Adrenal gland (tissue), 12 donors: ENCODE results near the gene PUSL1. TPM values are rescaled to one million over a fixed set of nuclear protein-coding genes. Genes with fewer than 3 reads are reported as not detected.
A peak's percentile ranks its signal among the peaks of the same experiment; 100 is the strongest.

Experiments
- DNase-seq, 7 donors: peaks; one replicate each; pipeline ENCODE4 v3.0.0-alpha.2; 2019 to 2020
- H3K27ac ChIP-seq, 5 donors: fragments of 200-600 bp; sonication (generic) in 4 of 5; 1 replicate in 3 of 5; 2 replicates in 2 of 5; pipeline versions ENCODE4 v1.5.1 to v1.8.0; 2016 to 2020; ENCODE audit warnings: mild to moderate bottlenecking in 1 of 5
- H3K27me3 ChIP-seq: fragments of 200-600 bp; 2 replicates; pipeline ENCODE4 v1.8.0; 2021
- H3K36me3 ChIP-seq, 2 donors: fragments of 200-600 bp; replicated peaks in 1 of 2; 1 replicate in 1 of 2; 2 replicates in 1 of 2; pipeline versions ENCODE4 v1.5.1 to v1.8.0; 2018 to 2022
- H3K4me1 ChIP-seq, 2 donors: fragments of 200-600 bp; replicated peaks in 1 of 2; 1 replicate in 1 of 2; 2 replicates in 1 of 2; pipeline versions ENCODE4 v1.5.1 to v1.8.0; 2018 to 2021
- H3K4me3 ChIP-seq, 4 donors: fragments of 200-600 bp; sonication (generic) in 3 of 4; one replicate each; pipeline ENCODE4 v1.5.1; 2016 to 2018
- H3K9me3 ChIP-seq, 3 donors: fragments of 200-600 bp; sonication (generic) in 1 of 3; replicated peaks in 1 of 3; 1 replicate in 2 of 3; 2 replicates in 1 of 3; pipeline versions ENCODE4 v1.5.1 to v1.8.0; 2016 to 2021
- POLR2A ChIP-seq, 2 donors: fragments of 450-650 bp; IDR thresholded peaks; one replicate each; pipeline ENCODE4 v1.6.1; 2017; ENCODE audit warnings: antibody characterized with exemption in 2 of 2, mild to moderate bottlenecking in 2 of 2, moderate library complexity in 1 of 2
- WGBS, 4 donors: extraction: QIAGEN DNeasy Blood & Tissue Kit in 2 of 4; methylation state at CpG; one replicate each; pipeline versions ENCODE4 v1.1.5 to v1.1.7; 2013 to 2017; 5-methylcytosine and 5-hydroxymethylcytosine counted together
- intact Hi-C, 2 donors: fragments of 100-400 bp; cut with DNase I; formaldehyde crosslinking; loops; one replicate each; pipeline versions ENCODE4 v1.14.1 to v1.15.0; 2022 to 2023
- polyA plus RNA-seq, 3 donors: library from polyadenylated mRNA; stranded (reverse); fragments of 200-250 nt in 2 of 3; fragments of 350-450 nt in 1 of 3; fragmentation: Illumina TruSeq in 1 of 3; extraction: RNeasy Lipid Tissue Mini Kit (QIAGEN cat#74804) in 1 of 3; gene quantifications; one replicate each; pipeline ENCODE4 v1.2.3, GENCODE V29; 2013 to 2014
- total RNA-seq, 9 donors: library from RNA; depleted of rRNA in 4 of 9; stranded (reverse); fragments of >200 nt in 4 of 9; fragments of 120-200 nt in 1 of 9; fragmentation: NEBNext Ultra II Directional in 1 of 9; extraction: Animal tissue kit (Norgen Biotek cat#: 25700) in 1 of 9; gene quantifications; one replicate each; pipeline versions ENCODE4 v1.1.0 to v1.2.4, GENCODE V29; 2013 to 2023
- TF ChIP-seq, protein P1 (sequence below), 6 experiments: fragments of 450-650 bp in 4 of 6; fragments of 200-600 bp in 2 of 6; sonication (generic) in 1 of 6; IDR thresholded peaks; 1 replicate in 5 of 6; 2 replicates in 1 of 6; pipeline versions ENCODE4 v1.5.1 to v1.8.0; 2016 to 2021; ENCODE audit warnings: antibody characterized with exemption in 6 of 6, mild to moderate bottlenecking in 2 of 6, moderate library complexity in 1 of 6
- donor health status: healthy with polysubstance abuse.
- donor health status: Bipolar disorder and iron deficiency.
- donor health status: DM: yes; HTN: yes; CAD: no.
- donor health status: DM: no; HTN: no; CAD: no.
- donor health status: DM: no; HTN: no; CAD: no.
- donor health status: DM: yes; HTN: yes; CAD: no.

Gene PUSL1
- total and polyA plus RNA-seq, 12 donors = 2.5 to 43.8 (median 26.1) TPM

DNA sequence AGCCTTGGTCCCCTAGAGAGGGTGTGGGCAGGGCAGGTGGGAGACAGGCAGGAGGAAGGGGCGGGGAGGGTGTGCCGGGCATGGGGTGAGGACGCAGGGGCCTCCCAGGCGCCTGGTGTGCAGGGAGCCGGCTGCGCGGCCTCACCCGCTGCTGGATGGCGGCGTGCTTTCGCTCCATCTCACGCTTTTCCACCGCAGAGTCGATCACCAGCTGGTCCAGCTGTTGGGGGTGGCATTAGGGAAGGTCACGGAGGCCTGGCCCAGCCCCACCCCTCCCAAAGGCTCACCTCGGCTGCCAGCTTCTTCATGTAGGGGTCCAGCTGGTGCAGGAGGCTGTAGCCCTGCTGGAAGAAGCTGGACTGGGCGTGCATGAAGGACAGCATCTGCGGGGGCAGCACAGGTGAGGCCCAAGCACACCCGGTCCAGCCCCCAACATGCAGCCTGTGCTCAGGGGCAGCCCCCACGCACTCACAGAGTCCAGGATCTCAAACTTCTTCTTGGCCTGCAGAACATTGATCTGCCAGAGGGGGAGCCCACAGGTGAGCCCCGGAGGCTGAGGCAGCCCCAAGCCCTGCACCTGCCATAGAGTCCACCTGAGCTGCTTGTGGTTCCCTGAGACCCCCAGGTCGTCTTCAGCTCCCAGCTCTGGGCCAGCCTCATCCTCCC, 8.6 kb upstream of the PUSL1 start:
- no peaks in the 10 kb centered on the region for H3K27me3 ChIP-seq
- no peak overlapping the region for H3K4me3 ChIP-seq
- H3K4me1 ChIP-seq = peaks cover 7 to 10% of the 10 kb centered on the region in 2 donors
- 85 to 93% (median 90%) methylated on average over 14 to 22 of the region's 22 CpGs for WGBS, 4 donors
- no peak for TF ChIP-seq POLR2A (IDR thresholded peaks at IDR 0.05)
- TF ChIP-seq, protein P1, sequence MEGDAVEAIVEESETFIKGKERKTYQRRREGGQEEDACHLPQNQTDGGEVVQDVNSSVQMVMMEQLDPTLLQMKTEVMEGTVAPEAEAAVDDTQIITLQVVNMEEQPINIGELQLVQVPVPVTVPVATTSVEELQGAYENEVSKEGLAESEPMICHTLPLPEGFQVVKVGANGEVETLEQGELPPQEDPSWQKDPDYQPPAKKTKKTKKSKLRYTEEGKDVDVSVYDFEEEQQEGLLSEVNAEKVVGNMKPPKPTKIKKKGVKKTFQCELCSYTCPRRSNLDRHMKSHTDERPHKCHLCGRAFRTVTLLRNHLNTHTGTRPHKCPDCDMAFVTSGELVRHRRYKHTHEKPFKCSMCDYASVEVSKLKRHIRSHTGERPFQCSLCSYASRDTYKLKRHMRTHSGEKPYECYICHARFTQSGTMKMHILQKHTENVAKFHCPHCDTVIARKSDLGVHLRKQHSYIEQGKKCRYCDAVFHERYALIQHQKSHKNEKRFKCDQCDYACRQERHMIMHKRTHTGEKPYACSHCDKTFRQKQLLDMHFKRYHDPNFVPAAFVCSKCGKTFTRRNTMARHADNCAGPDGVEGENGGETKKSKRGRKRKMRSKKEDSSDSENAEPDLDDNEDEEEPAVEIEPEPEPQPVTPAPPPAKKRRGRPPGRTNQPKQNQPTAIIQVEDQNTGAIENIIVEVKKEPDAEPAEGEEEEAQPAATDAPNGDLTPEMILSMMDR (IDR thresholded peaks at IDR 0.05) = peak in 1 of 6 experiments; percentile 10
- no peak overlapping the region for H3K27ac ChIP-seq
- DNase-seq = no peak
- no peaks in the 10 kb centered on the region for H3K9me3 ChIP-seq
- intact Hi-C loops = loop anchor here in 1 of 2 donors (10.0 kb wide), 1 partner anchor 315 kb away; the partner anchor contains the start of gene PERM1
- peaks cover 0 to 9% of the 10 kb centered on the region in 2 donors for H3K36me3 ChIP-seq

DNA sequence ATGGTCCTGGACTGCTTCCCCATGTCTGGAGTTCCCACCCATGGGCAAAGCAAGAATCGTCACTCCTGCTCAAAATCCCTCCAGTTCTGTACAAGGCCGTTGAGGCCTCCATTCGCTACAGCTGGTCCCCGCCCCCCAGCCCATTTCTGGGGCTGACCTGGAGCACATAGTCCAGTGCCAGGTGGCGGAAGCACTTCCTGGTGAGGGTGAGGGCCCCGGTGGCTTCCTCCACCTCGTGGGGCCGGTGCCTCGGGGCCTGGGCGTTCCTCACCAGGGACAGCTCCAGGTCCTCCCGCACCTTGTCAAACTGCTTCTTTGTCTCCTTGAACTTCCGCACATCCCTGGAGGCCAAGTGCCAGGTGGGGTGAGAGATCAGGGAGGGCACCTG, 8.1 kb upstream of the PUSL1 start:
- TF ChIP-seq POLR2A (IDR thresholded peaks at IDR 0.05) = no peak
- TF ChIP-seq, protein P1 (IDR thresholded peaks at IDR 0.05) = no peak
- Histone ChIP-seq H3K9me3 (no peaks in the 10 kb centered on the region), H3K27me3 (no peaks in the 10 kb centered on the region), H3K4me1 (peaks cover 13 to 16% of the 10 kb centered on the region in 2 donors), H3K27ac (no peak overlapping the region), H3K4me3 (no peak overlapping the region), H3K36me3 (peaks cover 0 to 9% of the 10 kb centered on the region in 2 donors)
- no peak for DNase-seq
- intact Hi-C loops = no loop called here
- 83 to 97% (median 87%) methylated on average over 4 to 12 of the region's 12 CpGs for WGBS, 4 donors

DNA sequence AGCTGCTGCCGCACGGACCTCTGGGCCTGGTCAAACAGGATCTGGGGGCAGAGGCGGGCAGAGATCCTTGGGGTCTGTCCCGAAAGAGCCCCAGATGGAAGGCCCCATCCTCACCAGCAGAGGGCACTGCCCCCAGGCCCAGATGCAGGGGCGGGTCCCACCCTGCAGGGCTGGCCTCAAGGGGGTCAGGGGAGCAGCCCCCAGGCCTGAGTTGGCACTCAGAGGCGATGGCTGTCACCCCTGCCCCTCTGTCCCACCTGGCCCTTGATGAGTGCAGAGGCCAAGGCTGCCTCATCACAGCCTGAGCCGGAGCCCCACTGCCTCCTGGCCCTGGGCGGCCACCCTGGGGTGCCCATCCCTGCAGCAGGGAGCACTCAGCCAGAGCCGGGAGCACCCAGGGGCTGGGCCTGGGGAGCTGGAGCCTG, 6.4 kb upstream of the PUSL1 start:
- H3K27ac ChIP-seq = no peak overlapping the region
- H3K9me3 ChIP-seq = no peaks in the 10 kb centered on the region
- peaks cover 0 to 5% of the 10 kb centered on the region in 2 donors for H3K36me3 ChIP-seq
- peaks cover 28 to 32% of the 10 kb centered on the region in 2 donors for H3K4me1 ChIP-seq
- 88 to 90% (median 89%) methylated on average over 4 to 9 of the region's 9 CpGs; no CpG with 5 or more reads in 1 of the 4 donors for WGBS, 4 donors
- H3K4me3 ChIP-seq = no peak overlapping the region
- no peaks in the 10 kb centered on the region for H3K27me3 ChIP-seq
- intact Hi-C loops = no loop called here
- TF ChIP-seq, protein P1 (IDR thresholded peaks at IDR 0.05) = peak in 4 of 6 experiments; percentile 7 to 28 (median 16)
- TF ChIP-seq POLR2A (IDR thresholded peaks at IDR 0.05) = no peak
- DNase-seq = no peak

DNA sequence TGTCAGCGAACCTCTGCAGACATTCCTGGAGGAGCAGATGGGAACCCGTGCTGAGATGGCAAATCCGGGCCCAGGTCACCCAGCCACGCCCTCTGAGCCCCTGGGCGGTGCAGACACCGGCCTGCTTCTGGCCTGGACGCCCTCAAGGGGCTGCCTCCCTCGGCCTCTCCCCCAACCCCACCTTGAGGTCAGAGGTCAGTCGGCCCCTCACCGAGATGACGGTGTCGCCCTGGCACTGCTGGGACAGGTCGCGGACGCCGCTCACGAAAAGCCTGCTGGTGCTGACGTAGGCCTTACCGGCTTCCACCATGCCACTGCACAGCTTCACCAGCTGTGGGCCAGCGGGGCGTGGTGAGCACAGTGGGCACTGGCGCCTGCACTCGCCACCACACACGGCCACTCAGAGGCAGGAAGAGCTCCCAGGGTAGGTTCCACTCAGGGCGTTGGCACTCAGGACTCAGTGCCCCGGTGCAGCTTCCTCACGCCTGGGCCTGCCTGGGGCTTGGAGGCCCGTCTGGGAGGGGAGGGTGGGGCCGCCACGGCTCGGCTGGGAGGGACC, 5.4 kb upstream of the PUSL1 start:
- no peak overlapping the region for H3K4me3 ChIP-seq
- H3K9me3 ChIP-seq = no peaks in the 10 kb centered on the region
- H3K27ac ChIP-seq = no peak overlapping the region
- no peaks in the 10 kb centered on the region for H3K27me3 ChIP-seq
- 84 to 88% (median 86%) methylated on average over 17 to 31 of the region's 31 CpGs for WGBS, 4 donors
- TF ChIP-seq, protein P1 (IDR thresholded peaks at IDR 0.05) = no peak
- TF ChIP-seq POLR2A (IDR thresholded peaks at IDR 0.05) = no peak
- no peak for DNase-seq
- H3K4me1 ChIP-seq = peaks cover 31 to 34% of the 10 kb centered on the region in 2 donors
- peaks cover 0 to under 1% of the 10 kb centered on the region in 2 donors for H3K36me3 ChIP-seq
- intact Hi-C loops = no loop called here
